UCSD-AML1 (cell line): Measurements from ENCODE around the gene EPHB2.

Source experiments
- DNase-seq: peaks from one replicate; lab custom pipeline; 2025; ENCODE audit not compliant: unreplicated experiment; lab: John Stamatoyannopoulos, UW

Gene EPHB2

DNA sequence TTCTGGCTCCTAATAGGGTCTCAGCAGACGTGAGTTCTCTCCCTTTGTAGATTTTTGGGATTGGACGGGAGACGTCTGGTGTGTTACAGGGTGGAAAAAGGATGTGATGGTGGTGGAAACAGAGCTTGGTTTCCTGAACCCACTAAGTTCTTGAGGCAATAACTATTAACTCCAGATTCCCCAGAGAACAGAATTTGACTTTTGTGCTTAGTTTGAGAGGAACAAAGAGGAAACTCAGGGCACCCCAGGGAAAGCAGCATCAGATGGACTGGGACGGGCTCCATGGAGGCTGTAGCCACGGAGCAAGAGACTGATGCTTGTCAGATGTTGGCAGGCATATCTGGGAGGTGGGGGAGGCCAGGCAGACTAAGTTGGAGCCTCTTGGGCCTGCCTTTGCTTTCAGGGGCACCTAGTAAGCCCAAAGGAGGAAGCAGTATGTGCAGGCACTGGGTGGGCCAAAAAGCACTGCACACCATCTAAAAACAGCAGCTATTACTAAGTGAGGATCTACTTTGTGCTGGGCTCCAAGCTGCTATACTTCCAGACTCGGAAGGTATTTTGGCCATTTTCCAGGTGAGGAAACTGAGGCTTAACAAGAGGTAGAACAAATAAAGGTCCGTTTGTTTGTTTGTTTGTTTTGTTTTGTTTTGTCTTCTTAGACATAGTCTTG is 66.9 kb downstream of the EPHB2 start:
- DNase-seq, result no peak

DNA sequence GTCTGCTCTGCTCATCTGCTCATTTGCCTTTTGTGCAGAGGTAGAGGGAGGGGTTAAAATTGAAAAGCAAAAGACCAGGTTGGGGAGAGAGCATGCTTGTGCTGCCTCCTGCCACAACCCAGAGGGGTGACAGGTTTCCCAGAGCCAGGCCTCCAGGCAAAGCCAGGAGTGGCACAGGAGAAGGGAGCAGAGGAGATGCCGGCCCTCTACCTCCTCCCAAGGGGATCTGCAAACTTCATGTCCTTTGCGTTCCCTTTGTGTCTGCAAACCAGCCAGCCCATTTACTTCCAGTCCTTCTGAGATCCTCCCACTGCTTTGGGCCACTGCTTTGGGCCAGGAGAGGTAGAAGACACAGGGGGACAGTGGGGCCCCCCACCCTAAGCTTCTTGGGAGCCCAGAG is 67.8 kb downstream of the EPHB2 start:
- no peak for DNase-seq

DNA sequence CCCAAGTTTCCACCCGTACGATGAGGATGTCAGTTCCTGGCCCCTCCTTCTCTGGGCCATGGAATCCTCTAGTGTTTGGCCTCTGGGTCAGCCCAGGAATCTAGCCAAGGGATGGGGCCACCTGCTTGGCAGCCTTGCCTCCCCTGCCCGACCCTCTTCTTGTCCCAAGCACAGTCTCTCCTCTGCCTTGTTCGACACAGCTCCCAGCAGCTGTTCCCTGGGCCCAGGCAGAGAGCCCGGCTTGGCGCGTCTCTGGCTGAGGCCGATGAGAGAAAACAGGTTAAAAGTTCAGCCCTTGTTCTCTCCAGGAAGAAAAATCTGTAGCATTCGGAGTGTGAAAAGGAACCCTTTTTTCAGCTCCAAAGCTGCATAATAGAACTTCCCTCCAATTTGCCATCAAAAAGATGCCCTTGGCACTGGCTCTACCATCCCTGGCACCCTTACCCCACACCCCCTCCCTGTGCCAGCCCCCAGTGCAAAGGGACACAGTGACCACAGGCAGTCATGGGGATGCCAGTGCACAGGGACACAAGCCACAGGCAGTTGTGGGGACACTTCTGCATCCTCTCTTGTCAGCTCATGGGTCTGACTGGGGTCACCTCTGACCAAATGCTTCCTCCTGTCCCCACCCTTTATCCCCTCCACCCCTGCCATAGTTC is 68.4 kb downstream of the EPHB2 start:
- no peak for DNase-seq

DNA sequence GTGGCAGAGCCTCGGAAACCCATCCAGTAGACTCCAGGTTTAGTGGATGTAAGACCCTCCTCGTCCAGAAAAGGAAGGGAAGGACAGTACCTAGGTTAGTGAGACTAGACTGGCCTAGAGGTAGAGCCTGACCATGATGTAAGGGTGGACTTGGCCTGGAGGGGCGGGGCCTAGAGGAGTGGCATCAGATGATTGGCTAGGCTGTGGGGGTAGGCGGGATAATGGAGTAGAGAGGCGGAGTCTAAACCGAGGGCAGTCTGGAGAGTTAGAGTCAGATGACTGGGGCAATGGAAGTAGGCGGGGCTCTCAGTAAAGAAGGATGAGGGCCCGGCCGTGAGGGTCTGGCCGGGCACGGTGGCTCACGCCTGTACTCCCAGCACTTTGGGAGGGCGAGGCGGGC is 70.1 kb downstream of the EPHB2 start:
- DNase-seq, result peak; percentile 19

DNA sequence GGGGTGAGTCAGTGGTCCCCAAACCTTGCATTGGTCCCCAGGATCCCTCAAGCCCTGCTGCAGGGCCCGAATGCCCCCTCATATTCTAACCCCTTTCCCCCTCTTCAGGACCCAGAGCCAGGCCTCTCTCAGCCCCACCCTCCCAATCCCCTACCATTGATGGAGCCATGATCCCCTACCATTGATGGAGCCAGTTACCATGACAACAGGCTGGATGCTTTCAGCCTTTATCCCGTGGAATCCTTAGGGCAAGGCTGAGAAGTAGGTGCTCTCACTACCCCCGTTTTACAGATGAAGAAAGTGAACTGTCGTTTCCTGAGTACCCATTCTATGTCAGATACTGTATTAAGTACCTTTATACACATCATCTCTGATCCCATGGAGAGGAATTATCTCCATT is 70.8 kb downstream of the EPHB2 start:
- no peak for DNase-seq

DNA sequence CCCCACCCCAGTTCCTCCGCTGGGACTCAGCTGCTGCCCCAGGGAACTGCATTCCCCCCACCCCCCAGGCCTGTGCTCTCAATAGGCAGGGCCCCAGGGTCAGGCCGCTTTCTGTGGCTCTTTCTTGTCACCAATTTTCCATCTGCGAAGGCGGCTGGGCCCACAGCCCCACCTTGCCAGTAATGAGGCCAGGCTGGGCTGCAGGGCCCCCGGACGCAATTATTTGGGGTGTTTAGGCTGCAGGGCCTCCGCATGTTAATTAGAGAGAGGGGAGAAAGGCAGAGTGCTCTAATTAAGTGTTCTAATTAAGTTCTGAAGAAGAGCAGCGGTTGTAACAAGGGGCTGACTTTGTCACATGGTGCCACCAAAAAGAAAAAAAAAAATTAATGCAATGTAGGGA is 71.8 kb downstream of the EPHB2 start:
- no peak for DNase-seq

DNA sequence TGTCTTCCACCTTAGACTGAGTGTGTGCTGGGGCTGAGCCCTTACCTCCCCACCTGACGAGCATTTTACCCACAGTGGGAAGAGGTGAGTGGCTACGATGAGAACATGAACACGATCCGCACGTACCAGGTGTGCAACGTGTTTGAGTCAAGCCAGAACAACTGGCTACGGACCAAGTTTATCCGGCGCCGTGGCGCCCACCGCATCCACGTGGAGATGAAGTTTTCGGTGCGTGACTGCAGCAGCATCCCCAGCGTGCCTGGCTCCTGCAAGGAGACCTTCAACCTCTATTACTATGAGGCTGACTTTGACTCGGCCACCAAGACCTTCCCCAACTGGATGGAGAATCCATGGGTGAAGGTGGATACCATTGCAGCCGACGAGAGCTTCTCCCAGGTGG is 73.7 kb downstream of the EPHB2 start:
- DNase-seq, result no peak

DNA sequence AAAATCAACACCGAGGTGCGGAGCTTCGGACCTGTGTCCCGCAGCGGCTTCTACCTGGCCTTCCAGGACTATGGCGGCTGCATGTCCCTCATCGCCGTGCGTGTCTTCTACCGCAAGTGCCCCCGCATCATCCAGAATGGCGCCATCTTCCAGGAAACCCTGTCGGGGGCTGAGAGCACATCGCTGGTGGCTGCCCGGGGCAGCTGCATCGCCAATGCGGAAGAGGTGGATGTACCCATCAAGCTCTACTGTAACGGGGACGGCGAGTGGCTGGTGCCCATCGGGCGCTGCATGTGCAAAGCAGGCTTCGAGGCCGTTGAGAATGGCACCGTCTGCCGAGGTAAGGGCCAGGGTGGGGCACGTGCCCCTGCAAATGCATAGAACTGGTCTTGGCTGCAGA is 74.1 kb downstream of the EPHB2 start:
- DNase-seq, result no peak

DNA sequence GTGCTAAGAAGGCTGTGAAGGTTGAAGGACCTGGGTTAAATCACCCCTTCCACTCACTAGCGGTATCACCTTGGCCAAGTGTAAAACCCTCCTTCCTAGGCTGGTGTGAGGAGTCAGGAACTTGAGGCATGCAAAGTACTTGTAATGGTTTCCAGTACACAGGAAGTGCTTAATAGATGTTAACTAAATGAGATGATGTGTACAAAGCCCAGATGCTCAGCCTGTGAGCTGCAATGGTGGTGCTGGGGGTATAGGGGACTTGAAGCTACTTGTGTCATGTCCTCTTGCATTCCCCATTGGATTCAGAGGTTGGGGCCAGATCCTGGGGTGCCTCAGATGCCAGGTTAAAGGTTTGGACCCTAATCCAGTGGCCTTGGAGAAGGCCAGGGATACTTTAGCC is 75.5 kb downstream of the EPHB2 start:
- DNase-seq, result no peak

DNA sequence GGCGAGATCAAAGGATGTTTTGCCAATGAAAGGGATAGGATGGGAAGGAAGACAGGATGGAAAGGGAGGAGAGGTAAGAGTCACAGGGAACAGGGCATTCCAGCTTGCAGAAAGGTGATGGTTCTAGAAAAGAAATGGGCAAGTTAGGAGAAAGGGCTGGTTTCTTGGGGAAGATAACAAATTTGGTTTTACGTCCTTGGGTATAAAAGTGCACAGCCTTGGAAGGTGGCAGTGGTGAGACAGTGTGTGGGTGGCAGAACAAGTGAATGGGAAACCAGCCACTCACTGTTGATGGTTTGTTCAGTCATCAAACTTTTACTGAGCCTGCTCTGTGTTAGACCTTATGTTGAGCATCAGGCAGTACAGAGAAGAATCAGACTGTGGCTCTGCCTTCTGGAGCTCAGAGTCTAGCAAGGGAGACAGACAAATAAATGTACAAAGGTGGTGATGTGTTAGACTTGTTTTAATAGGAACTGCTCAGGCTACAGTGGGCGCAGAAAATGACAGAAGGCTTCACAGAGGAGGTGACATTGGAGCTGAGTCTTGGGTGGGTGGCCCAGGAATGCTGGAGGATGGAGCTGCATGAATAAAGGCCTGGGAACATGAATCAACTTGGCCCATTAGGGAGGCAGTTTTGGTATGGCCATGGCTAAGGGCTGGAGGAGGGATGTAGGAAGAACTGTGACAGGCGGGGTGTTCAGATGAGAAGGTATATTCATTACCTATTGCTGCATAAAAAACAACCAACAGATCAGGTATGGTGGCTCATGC is 76.3 kb downstream of the EPHB2 start:
- no peak for DNase-seq

DNA sequence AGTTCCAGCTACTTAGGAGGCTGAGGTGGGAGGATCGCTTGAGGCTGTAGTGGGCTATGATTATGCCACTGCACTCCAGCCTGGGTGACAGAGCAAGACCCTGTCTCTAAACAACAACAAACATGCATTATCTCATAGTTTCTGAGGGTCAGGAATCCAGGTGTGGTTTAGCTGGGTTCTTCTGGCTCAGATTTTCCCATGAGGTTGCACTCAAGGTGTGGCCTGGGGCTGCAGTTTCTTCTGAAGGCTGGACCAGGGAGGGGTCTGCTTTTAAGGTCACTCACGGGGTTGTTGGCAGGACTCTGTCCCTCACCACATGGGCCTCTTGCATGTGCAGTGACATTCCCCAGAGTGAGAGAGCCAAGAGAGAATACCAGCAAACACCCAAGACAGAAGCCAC is 77.0 kb downstream of the EPHB2 start:
- DNase-seq, result no peak

DNA sequence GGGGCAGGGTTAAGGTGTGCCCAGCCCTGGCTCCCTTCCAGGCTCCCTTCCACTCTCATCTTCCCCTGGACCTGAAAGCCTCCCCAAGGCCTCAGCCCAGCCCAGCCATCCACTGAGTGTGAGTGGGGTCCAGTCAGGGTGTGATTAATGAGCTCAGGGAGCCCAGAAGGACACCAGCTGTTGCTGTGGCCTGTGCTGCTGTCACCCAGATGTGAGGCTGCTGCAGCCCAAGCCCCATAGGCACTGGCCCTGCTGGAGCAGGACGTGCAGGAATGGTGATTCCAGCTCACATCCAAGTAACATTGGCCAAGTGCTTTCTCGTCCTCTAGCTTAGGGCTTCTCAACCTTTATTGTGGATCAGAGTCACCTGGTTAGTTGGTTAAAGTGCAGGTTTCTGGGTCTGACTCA is 77.6 kb downstream of the EPHB2 start:
- no peak for DNase-seq

DNA sequence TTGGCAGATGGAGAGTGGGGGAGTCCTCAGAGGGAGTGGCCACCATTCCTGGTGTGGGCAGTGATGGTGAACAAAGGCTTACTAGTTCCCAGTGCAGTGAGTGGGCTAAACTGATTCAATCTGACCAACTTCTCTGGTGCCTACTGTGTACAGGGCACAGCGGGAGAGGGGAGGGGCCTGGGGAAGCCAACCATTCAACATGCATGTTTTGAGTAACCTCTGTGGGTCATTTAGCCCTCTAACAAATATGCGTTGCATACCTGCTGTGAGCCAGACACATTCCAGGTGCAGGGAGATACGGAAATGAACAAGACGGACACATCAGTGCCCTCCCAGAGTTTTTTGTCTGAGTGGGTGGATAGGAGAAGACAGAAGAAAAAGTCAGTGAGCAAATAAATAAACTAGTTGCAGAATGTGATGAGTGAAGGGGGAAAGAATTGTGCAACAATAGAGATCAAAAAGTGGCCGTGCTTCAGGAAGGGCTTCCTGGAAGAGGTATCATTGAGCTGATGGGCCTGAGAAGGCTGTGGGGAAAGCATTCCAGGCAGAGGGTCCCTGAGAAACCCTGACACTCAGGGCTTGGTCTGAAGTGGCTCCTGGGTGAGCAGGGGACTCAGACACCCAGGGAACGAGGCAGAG is 78.8 kb downstream of the EPHB2 start:
- no peak for DNase-seq

DNA sequence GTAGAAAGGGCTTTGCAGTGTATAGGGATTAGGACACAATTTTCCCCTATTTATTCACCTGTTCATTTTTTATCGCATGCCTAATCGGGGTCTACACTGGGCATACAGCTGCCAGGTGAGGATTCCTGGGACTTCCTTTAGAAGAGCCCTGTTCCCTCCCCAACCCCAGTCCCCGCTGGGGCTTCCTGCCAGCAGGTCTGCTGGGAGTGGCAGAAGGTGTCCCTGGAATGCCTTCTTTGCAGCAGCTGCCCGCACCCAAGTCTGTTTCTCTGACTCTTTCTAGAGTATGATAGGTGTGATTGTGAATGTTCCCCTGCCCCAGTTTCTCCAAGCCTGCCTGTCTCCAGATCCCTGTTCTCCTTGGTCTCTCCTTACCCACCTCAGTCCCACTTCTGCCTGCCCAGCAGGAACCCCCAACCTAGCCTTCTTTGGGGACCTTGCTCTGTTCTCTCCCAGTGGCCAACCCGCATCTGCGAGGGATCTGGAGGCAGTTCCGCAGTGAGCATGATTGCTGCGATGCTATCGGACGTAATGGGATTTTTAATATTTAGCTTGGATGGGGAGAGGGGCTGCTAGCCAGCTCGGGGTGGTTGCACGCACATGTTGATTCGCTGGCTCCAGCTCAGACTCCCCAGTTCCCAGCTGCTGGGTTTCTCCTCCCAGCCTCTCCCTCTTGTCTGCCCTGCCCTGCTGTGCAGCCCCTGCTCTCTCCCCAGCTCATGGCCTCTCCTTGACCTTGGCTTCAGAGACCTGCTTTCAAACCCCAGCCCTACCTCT is 79.8 kb downstream of the EPHB2 start:
- no peak for DNase-seq

DNA sequence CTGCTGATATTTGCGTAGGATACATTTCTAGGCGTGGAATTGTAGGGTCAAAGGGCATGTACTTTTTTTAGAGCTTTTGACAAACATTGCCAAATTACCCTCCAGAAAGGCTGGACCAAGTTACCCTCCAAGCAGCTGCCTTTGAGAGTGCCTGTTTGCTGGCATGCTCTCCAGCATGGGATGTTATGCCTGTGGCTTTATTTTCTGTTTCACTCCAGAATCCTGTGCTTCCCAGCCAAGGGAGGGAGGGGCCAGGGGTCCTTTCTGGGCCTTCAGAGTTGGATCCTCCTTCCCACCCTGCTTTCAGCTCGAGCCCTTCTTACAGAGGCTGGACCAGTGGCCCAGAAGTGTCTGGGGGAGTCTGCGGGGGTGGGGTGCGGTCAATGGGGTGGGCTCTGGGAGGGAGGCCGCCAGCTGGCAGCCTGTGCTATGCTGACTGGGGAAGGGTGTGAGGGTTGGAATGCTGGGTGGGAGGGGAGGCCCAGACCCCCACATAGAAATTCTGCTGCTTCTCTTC is 81.2 kb downstream of the EPHB2 start:
- DNase-seq, result no peak

DNA sequence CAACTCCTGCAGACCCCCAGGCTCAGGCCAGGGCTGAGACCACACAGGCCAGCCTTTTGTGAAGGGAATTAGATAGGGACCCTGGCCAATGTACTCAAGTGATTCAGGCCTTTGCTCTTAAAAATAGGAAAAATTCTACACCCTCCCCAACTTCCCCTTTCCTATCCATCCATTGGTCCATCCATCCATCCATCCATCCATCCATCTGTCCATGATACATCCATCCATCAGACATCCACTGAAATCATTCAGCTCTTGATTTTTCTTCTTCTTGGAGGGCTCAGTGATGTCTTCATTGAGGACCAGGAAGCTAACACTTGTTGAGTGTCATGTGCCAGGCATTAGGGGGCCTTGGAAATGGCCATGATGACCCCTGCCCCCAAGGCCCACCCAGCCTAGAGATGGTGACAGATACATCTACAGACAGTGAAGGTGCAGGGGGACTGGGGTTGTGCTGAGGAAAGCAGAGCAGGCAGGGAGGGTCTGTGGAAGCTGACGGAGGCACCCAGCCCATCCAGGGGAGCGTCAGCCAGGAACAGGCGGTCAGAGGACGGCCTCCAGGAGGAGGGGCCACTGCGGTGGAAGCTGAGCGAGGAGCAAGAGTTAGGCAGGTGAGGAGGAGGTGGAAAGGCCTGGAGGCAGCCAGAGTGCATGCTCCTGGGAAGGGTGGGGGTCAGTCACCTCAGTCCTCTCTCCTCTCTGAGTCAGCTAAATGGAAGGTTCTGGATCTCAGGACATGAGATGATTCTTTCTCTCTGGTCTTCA is 81.9 kb downstream of the EPHB2 start:
- DNase-seq, result no peak

DNA sequence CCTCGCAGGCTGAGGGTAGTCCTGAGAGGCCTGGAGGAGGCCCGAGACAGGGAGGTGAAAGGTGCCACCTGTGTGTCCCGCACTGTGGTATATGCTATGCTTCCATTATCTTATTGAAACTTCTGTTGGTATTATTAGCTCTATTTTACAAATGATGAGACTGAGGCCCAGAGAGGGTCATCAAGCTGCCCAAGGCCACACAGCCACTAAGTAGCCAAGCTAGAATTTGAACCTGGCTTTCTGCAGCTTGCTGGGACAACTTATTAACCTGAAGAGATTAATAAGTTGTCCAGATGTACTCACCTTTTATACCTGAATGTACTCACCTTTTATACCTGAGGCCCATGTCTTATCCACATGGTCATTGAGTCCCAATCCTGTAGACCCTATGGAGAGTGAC is 83.0 kb downstream of the EPHB2 start:
- DNase-seq, result no peak

DNA sequence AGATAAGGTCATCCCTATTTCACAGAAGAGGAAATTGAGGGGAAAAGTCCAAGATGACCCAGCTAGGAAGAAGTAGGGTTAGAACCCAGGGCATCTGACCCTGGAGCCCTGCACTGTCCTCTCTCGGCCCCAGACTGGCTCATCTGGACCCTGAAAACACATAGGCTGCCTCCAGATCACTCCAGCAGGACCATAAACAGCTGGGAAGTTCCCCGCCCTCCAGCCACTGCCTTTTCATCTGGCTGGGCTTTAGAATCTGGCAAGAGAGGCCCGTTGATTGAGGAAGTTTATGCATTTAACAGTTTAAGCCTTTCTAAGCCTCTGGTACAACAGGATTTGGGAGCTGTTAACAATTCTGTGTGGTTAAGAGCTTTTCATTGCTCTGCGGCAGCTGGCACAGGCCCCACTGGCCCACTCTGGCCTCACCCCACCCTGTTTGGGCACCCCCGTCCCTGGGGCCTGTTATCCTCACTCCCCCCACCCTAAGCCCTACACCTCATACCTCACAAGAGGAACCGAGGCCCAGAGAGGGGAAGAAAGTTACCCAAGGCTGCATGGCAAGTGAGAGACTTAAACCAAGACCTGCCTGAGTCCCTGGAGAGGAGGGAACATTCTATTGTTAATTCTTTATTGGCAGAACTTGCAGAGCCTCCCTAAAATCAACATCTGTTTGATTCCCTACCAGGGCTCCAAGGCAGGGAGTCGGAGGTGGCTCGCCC is 84.2 kb downstream of the EPHB2 start:
- DNase-seq, result no peak

DNA sequence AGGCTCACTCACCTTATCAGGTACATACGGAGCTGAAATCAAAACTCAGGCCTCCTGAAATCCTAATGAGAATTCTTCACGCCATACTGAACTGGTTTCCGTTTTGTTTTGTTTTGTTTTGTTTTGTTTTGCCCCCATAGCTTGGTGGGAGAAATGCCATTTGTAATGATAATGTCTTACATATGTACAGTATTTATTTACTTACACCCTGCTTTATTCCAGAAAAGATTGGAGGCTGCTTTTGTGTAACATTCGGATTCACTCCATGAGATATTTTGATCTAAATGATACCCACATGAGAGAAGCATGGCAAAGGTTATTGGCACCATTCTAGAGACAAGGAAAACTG is 84.7 kb downstream of the EPHB2 start:
- no peak for DNase-seq

DNA sequence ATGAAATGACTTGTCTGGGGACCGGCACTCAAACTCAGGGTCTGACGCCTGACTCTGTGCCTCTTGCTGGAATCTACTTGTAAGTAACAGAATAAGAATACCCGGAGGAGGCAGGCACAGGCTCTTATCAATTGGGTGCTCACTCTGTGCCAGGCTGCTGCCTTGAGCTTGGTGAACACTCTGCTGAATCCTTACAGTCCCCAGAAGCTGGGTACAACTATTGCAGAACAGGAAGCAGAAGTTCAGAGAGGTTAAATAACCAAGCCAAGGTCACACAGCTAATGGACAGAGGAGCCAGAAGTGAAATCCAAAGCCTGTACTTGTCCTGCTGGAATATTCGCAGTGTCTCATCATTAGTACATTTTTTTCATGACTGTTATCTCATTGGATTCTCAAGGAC is 86.0 kb downstream of the EPHB2 start:
- no peak for DNase-seq
